BLaER1 (cell line): ENCODE data around the gene PUS7.
"Not testable (repeated sequence)": the region's sequence is repeated elsewhere in the genome, so short reads cannot be mapped to it uniquely, and the experiment has no call there.

Source experiments
- H3K27ac ChIP-seq: shearing (Covaris generic); formaldehyde crosslinking; 2 replicates; pipeline ENCODE4 v1.8.1; 2022
- H3K27me3 ChIP-seq: shearing (Covaris generic); formaldehyde crosslinking; 2 replicates; pipeline ENCODE4 v1.8.1; 2022
- H3K36me3 ChIP-seq: shearing (Covaris generic); formaldehyde crosslinking; 2 replicates; pipeline ENCODE4 v1.8.1; 2022
- H3K4me1 ChIP-seq: shearing (Covaris generic); formaldehyde crosslinking; 2 replicates; pipeline ENCODE4 v1.8.1; 2022
- H3K4me2 ChIP-seq: shearing (Covaris generic); formaldehyde crosslinking; 2 replicates; pipeline ENCODE4 v1.8.1; 2022
- H3K4me3 ChIP-seq: shearing (Covaris generic); formaldehyde crosslinking; 2 replicates; pipeline ENCODE4 v1.8.1; 2022
- H3K9ac ChIP-seq: shearing (Covaris generic); formaldehyde crosslinking; 2 replicates; pipeline ENCODE4 v1.8.1; 2022
- H3K9me3 ChIP-seq: shearing (Covaris generic); formaldehyde crosslinking; 2 replicates; pipeline ENCODE4 v1.8.1; 2022
- H4K20me1 ChIP-seq: shearing (Covaris generic); formaldehyde crosslinking; 2 replicates; pipeline ENCODE4 v1.8.1; 2022
- Cebpa-rat ChIP-seq: shearing (Covaris generic); IDR thresholded peaks from 2 replicates; pipeline ENCODE4 v1.8.1; 2022

Gene PUS7

GRCh38 chr7:105450870-105451269, 71.2 kb downstream of the PUS7 start:
- H3K4me1 ChIP-seq = peaks cover 28% of the 10 kb centered on the region
- not testable (repeated sequence) for H3K27me3 ChIP-seq, H3K9me3 ChIP-seq, H3K9ac ChIP-seq, H3K36me3 ChIP-seq, H3K4me3 ChIP-seq, H3K4me2 ChIP-seq, H3K27ac ChIP-seq, H4K20me1 ChIP-seq
- 0 out of 2 replicates have a peak, but pooled peaks have one; percentile 54 for TF ChIP-seq Cebpa-rat

GRCh38 chr7:105450177-105450861, 71.8 kb downstream of the PUS7 start:
- no peaks in the 10 kb centered on the region for H4K20me1 ChIP-seq
- H3K27ac ChIP-seq = no peak overlapping the region
- H3K4me3 ChIP-seq = no peak overlapping the region
- H3K36me3 ChIP-seq = peaks cover under 1% of the 10 kb centered on the region; the same call in 1 of the 2 replicates
- TF ChIP-seq Cebpa-rat = no peak
- H3K4me2 ChIP-seq = no peak overlapping the region
- no peaks in the 10 kb centered on the region for H3K27me3 ChIP-seq
- no peaks in the 10 kb centered on the region for H3K9me3 ChIP-seq
- H3K9ac ChIP-seq = no peak overlapping the region
- peaks cover 31% of the 10 kb centered on the region for H3K4me1 ChIP-seq

GRCh38 chr7:105448181-105448580, 73.9 kb downstream of the PUS7 start:
- Histone ChIP-seq H3K4me1 (peaks cover 31% of the 10 kb centered on the region), H4K20me1 (no peaks in the 10 kb centered on the region), H3K27ac (no peak overlapping the region), H3K9ac (no peak overlapping the region), H3K4me2 (no peak overlapping the region), H3K9me3 (no peaks in the 10 kb centered on the region), H3K4me3 (no peak overlapping the region), H3K36me3 (no peaks in the 10 kb centered on the region), H3K27me3 (no peaks in the 10 kb centered on the region)
- TF ChIP-seq Cebpa-rat = no peak

- Histone ChIP-seq H3K36me3 (no peaks in the 10 kb centered on the region), H3K27ac (no peak overlapping the region), H3K9me3 (no peaks in the 10 kb centered on the region), H3K4me1 (peaks cover 17% of the 10 kb centered on the region; the same call in 1 of the 2 replicates), H3K4me3 (no peak overlapping the region), H3K4me2 (no peak overlapping the region), H3K9ac (no peak overlapping the region), H4K20me1 (no peaks in the 10 kb centered on the region), H3K27me3 (no peaks in the 10 kb centered on the region)
- no peak for TF ChIP-seq Cebpa-rat
Measured at GRCh38 chr7:105444342-105444987, 77.6 kb downstream of the PUS7 start.

GRCh38 chr7:105442214-105442613, 79.9 kb downstream of the PUS7 start:
- H3K9ac ChIP-seq, H3K27me3 ChIP-seq, H3K36me3 ChIP-seq, H3K27ac ChIP-seq, H3K9me3 ChIP-seq, H3K4me2 ChIP-seq, H3K4me3 ChIP-seq, H4K20me1 ChIP-seq: not testable (repeated sequence)
- peaks cover 10% of the 10 kb centered on the region; the same call in 1 of the 2 replicates for H3K4me1 ChIP-seq

- no peaks in the 10 kb centered on the region for H4K20me1 ChIP-seq
Measured at GRCh38 chr7:105439174-105439893, 82.7 kb downstream of the PUS7 start.

GRCh38 chr7:105438847-105439173, 83.3 kb downstream of the PUS7 start:
- Histone ChIP-seq H3K4me3 (no peak overlapping the region), H4K20me1 (no peaks in the 10 kb centered on the region), H3K9ac (no peak overlapping the region), H3K36me3 (no peaks in the 10 kb centered on the region), H3K4me1 (no peaks in the 10 kb centered on the region), H3K9me3 (no peaks in the 10 kb centered on the region), H3K27ac (no peak overlapping the region), H3K4me2 (no peak overlapping the region), H3K27me3 (no peaks in the 10 kb centered on the region)
- no peak for TF ChIP-seq Cebpa-rat

More at GRCh38 chr7:105439174-105439893, 82.7 kb downstream of the PUS7 start:
- Histone ChIP-seq H3K36me3 (no peaks in the 10 kb centered on the region), H3K4me2 (no peak overlapping the region), H3K4me3 (no peak overlapping the region), H3K27me3 (no peaks in the 10 kb centered on the region), H3K27ac (no peak overlapping the region), H3K4me1 (no peaks in the 10 kb centered on the region), H3K9me3 (no peaks in the 10 kb centered on the region), H3K9ac (no peak overlapping the region)
- no peak for TF ChIP-seq Cebpa-rat

GRCh38 chr7:105438254-105438653, 83.8 kb downstream of the PUS7 start:
- no peaks in the 10 kb centered on the region for H3K4me1 ChIP-seq
- H3K4me2 ChIP-seq = no peak overlapping the region
- no peaks in the 10 kb centered on the region for H3K9me3 ChIP-seq
- no peaks in the 10 kb centered on the region for H4K20me1 ChIP-seq
- TF ChIP-seq Cebpa-rat = no peak
- H3K4me3 ChIP-seq = no peak overlapping the region
- no peak overlapping the region for H3K9ac ChIP-seq
- no peak overlapping the region for H3K27ac ChIP-seq
- H3K27me3 ChIP-seq = no peaks in the 10 kb centered on the region
- H3K36me3 ChIP-seq = no peaks in the 10 kb centered on the region

- H3K36me3 ChIP-seq, H4K20me1 ChIP-seq, H3K4me2 ChIP-seq, H3K27me3 ChIP-seq, H3K9me3 ChIP-seq, H3K27ac ChIP-seq, H3K4me3 ChIP-seq, H3K9ac ChIP-seq, H3K4me1 ChIP-seq: not testable (repeated sequence)
Measured at GRCh38 chr7:105437356-105437755, 84.7 kb downstream of the PUS7 start.
